ENCODE data around the gene TRAPPC5. TPM values are rescaled to one million over a fixed set of nuclear protein-coding genes. Genes with fewer than 3 reads are reported as not detected.

The TRAPPC5 gene
- 100 to 1,000 TPM in 2 of 4 donors, 10 to 100 TPM in 2; 63.0 to 144 (median 103) TPM for total RNA-seq

GRCh38 chr19:7680606-7681339 lies at the start of gene TRAPPC5:
TRAPPC5 (plus strand) TSS chr19:7680833; CDS start chr19:7682254, 1,421 bp downstream.
- no peak for TF ChIP-seq EP300 (IDR thresholded peaks at IDR 0.05)
- TF ChIP-seq CTCF (IDR thresholded peaks at IDR 0.05): peak; percentile 91 to 100
- WGBS: 4% methylated on average over 22 of the region's 79 CpGs
- peak; percentile 81 to 87 for DNase-seq (ENCODE audit: low spot score in 2 of 2)
- H3K27ac ChIP-seq: peak within 1 kb of the TSS; percentile 89
- H3K36me3 ChIP-seq: peaks cover 27% of the 10 kb centered on the region
- no peaks in the 10 kb centered on the region for H3K9me3 ChIP-seq
- peaks cover 35% of the 10 kb centered on the region for H3K4me1 ChIP-seq
- peak within 1 kb of the TSS; percentile 95 for H3K4me3 ChIP-seq
- peaks cover 16% of the 10 kb centered on the region for H3K27me3 ChIP-seq

GRCh38 chr19:7631577-7631976 lies 49.1 kb upstream of the TRAPPC5 start:
- 88% methylated on average over 12 of the region's 12 CpGs for WGBS

GRCh38 chr19:7632340-7633203 lies 48.1 kb upstream of the TRAPPC5 start:
- TF ChIP-seq CTCF (IDR thresholded peaks at IDR 0.05) (no peak), POLR2AphosphoS5 (IDR thresholded peaks at IDR 0.05) (no peak)
- peaks cover 13% of the 10 kb centered on the region for H3K27me3 ChIP-seq
- WGBS: 88% methylated on average over 19 of the region's 40 CpGs
- no peak overlapping the region for H3K4me3 ChIP-seq
- peaks cover 11% of the 10 kb centered on the region for H3K36me3 ChIP-seq
- no peak overlapping the region for H3K27ac ChIP-seq
- DNase-seq (ENCODE audit: low spot score in 2 of 2): no peak
- no peaks in the 10 kb centered on the region for H3K9me3 ChIP-seq
- peaks cover 45% of the 10 kb centered on the region for H3K4me1 ChIP-seq

More at GRCh38 chr19:7631577-7631976, 49.1 kb upstream of the TRAPPC5 start:
- peaks cover 5% of the 10 kb centered on the region for H3K27me3 ChIP-seq
- no peak overlapping the region for H3K4me3 ChIP-seq
- no peaks in the 10 kb centered on the region for H3K9me3 ChIP-seq
- peaks cover 42% of the 10 kb centered on the region for H3K4me1 ChIP-seq
- no peak overlapping the region for H3K27ac ChIP-seq
- TF ChIP-seq POLR2AphosphoS5 (IDR thresholded peaks at IDR 0.05): no peak
- no peak for TF ChIP-seq EP300 (IDR thresholded peaks at IDR 0.05)
- no peak for TF ChIP-seq CTCF (IDR thresholded peaks at IDR 0.05)
- TF ChIP-seq POLR2A (IDR thresholded peaks at IDR 0.05): no peak
- peaks cover 15% of the 10 kb centered on the region for H3K36me3 ChIP-seq
- no peak for DNase-seq (ENCODE audit: low spot score in 2 of 2)

- DNase-seq (ENCODE audit: low spot score in 2 of 2): no peak
- 80% methylated on average over 1 of the region's 2 CpGs for WGBS
- Histone ChIP-seq H3K27ac (no peak within 1 kb of the TSS), H3K4me1 (peaks cover 39% of the 10 kb centered on the region), H3K4me3 (no peak within 1 kb of the TSS), H3K27me3 (peaks cover 18% of the 10 kb centered on the region), H3K36me3 (peaks cover 11% of the 10 kb centered on the region), H3K9me3 (no peaks in the 10 kb centered on the region)
- TF ChIP-seq POLR2A (IDR thresholded peaks at IDR 0.05) (no peak), EP300 (IDR thresholded peaks at IDR 0.05) (no peak), POLR2AphosphoS5 (IDR thresholded peaks at IDR 0.05) (no peak)
Observed at GRCh38 chr19:7633698-7634097, 46.9 kb upstream of the TRAPPC5 start, which contains the start of gene PCP2. PCP2 (minus strand) TSS chr19:7633719; CDS start chr19:7633457, 262 bp downstream.

- Histone ChIP-seq H3K36me3 (peaks cover 11% of the 10 kb centered on the region), H3K9me3 (no peaks in the 10 kb centered on the region), H3K4me1 (peaks cover 29% of the 10 kb centered on the region), H3K27ac (no peak overlapping the region), H3K4me3 (no peak overlapping the region), H3K27me3 (peaks cover 18% of the 10 kb centered on the region)
- 56% methylated on average over 6 of the region's 6 CpGs for WGBS
- DNase-seq (ENCODE audit: low spot score in 2 of 2): no peak
- TF ChIP-seq POLR2AphosphoS5 (IDR thresholded peaks at IDR 0.05) (no peak), POLR2A (IDR thresholded peaks at IDR 0.05) (no peak), EP300 (IDR thresholded peaks at IDR 0.05) (no peak)
Observed at GRCh38 chr19:7635670-7636069, 45.0 kb upstream of the TRAPPC5 start.

GRCh38 chr19:7636317-7636690 lies 44.3 kb upstream of the TRAPPC5 start:
- Histone ChIP-seq H3K27me3 (peaks cover 18% of the 10 kb centered on the region), H3K9me3 (no peaks in the 10 kb centered on the region), H3K36me3 (peaks cover 11% of the 10 kb centered on the region), H3K4me3 (peak overlapping the region; percentile 74), H3K4me1 (peaks cover 23% of the 10 kb centered on the region), H3K27ac (peak overlapping the region; percentile 88)
- TF ChIP-seq CTCF (IDR thresholded peaks at IDR 0.05) (no peak), POLR2A (IDR thresholded peaks at IDR 0.05) (no peak), EP300 (IDR thresholded peaks at IDR 0.05) (no peak), POLR2AphosphoS5 (IDR thresholded peaks at IDR 0.05) (no peak)
- WGBS: no CpG with 5 or more reads among the region's 16 CpGs
- DNase-seq (ENCODE audit: low spot score in 2 of 2): no peak

All from suprapubic skin (tissue), 4 donors.